IPS-15b (cell line): ENCODE results near the gene FCRL5.

Experiments
- H3K27me3 ChIP-seq: one replicate; pipeline ENCODE4 v1.6.1; 2013; ENCODE audit warnings: low read length; ENCODE audit not compliant: control insufficient read depth, insufficient read depth
- H3K36me3 ChIP-seq: one replicate; pipeline ENCODE4 v1.6.1; 2013; ENCODE audit warnings: low read length; ENCODE audit not compliant: control insufficient read depth, insufficient read depth
- H3K4me1 ChIP-seq: one replicate; pipeline ENCODE4 v1.6.1; 2013; ENCODE audit warnings: mild to moderate bottlenecking, low read length; ENCODE audit not compliant: control insufficient read depth, insufficient read depth
- H3K4me3 ChIP-seq: one replicate; pipeline ENCODE4 v1.5.1; 2013; ENCODE audit warnings: low read depth, low read length
- H3K9ac ChIP-seq: one replicate; pipeline ENCODE4 v1.6.1; 2013; ENCODE audit warnings: low read depth, mild to moderate bottlenecking, low read length
- H3K9me3 ChIP-seq: one replicate; pipeline ENCODE4 v1.6.1; 2013; ENCODE audit warnings: mild to moderate bottlenecking, low read length; ENCODE audit not compliant: control insufficient read depth, insufficient read depth

FCRL5 gene

DNA sequence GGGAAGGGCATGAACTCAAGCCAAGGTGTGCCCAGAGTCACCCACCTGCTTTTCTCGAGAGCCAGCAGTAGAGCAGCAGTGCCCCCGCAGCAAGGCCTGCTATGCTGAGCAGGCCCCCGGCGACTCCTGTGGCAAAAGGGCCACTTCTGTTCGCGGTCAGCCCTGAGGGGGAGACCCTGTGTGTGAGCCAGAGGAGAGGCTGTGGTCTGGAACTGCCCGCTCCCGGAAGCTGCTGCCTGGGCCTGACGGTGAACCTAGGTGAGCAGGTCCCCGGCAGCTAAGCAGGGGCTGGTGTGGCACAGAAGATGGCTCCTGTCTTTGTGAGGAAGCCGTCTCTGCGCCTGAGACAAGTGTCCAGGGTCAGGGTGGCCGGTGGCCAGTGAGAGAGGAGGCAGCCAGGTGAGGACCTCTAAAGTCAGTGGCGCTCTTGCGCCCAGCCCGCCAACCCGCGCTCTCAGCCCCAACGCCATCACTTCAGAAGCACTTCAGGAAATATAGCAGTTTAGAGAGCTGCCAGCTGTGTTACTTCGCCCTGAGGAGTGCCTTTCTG, 31.9 kb downstream of the FCRL5 start:
- Histone ChIP-seq H3K36me3 (no peaks in the 10 kb centered on the region), H3K27me3 (no peaks in the 10 kb centered on the region), H3K9ac (no peak overlapping the region), H3K4me3 (no peak overlapping the region), H3K9me3 (no peaks in the 10 kb centered on the region), H3K4me1 (no peaks in the 10 kb centered on the region)

DNA sequence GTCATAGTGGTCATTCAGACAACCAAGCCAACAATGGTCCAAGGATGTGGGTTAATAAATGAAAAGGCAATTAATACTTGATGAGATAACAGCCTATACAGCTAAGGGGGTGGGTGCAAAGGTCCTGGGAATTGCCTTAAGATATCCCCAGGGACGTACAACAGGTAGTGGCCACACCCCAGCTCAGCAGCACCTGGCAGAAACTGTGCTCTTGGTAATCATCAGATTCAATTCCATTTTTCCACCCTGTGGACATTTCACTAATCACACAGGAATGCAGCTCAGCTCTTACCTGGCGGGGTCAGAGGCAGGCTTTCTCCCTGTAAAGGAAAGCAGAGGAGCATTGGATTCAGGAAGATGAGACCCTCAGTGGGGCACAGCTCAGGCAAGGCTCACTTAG, 32.9 kb downstream of the FCRL5 start:
- Histone ChIP-seq H3K36me3 (no peaks in the 10 kb centered on the region), H3K9me3 (no peaks in the 10 kb centered on the region), H3K27me3 (no peaks in the 10 kb centered on the region), H3K4me1 (no peaks in the 10 kb centered on the region), H3K9ac (no peak overlapping the region), H3K4me3 (no peak overlapping the region)

DNA sequence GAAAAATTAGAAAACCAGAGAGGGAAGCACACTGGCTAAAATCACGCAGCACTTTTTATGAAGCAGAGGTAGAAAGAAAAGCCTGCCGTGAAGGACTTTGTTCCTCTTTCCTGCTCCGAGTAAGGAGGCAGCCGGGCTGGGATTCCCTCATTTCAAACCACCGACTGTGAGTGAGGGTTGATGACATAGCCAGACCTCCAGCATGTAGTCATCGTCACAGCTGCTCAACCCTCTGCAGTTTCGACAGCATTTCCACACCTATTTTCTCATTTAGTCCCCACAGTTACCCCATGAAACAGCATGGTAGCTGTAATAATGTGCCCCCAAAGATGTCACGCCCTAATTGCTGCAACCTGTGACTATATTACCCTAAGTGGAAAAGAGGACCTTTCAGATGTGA, 35.3 kb downstream of the FCRL5 start:
- H3K36me3 ChIP-seq: no peaks in the 10 kb centered on the region
- no peak overlapping the region for H3K4me3 ChIP-seq
- no peaks in the 10 kb centered on the region for H3K9me3 ChIP-seq
- no peak overlapping the region for H3K9ac ChIP-seq
- H3K4me1 ChIP-seq: no peaks in the 10 kb centered on the region
- no peaks in the 10 kb centered on the region for H3K27me3 ChIP-seq

DNA sequence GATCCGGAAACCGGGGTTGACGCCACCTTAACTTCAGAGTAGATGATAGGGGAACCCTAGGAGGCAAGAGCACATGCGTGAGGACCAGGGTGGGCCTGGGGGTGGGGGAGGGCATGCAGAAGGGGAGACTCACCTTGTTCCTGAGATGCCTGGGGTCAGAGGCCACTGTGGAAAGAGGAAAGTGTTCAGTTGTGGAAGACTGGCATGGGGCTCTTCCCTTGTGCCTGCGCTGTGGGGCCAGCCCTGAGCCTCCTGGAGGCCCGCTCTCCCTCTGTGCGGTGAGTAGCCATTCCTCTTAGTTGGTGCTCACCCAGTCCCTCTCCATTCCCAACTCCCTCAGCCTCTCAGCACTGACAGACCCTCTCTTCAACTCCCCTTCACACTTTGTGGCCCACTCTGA, 36.6 kb downstream of the FCRL5 start:
- no peak overlapping the region for H3K9ac ChIP-seq
- no peaks in the 10 kb centered on the region for H3K27me3 ChIP-seq
- no peak overlapping the region for H3K4me3 ChIP-seq
- no peaks in the 10 kb centered on the region for H3K9me3 ChIP-seq
- H3K36me3 ChIP-seq: no peaks in the 10 kb centered on the region
- no peaks in the 10 kb centered on the region for H3K4me1 ChIP-seq

DNA sequence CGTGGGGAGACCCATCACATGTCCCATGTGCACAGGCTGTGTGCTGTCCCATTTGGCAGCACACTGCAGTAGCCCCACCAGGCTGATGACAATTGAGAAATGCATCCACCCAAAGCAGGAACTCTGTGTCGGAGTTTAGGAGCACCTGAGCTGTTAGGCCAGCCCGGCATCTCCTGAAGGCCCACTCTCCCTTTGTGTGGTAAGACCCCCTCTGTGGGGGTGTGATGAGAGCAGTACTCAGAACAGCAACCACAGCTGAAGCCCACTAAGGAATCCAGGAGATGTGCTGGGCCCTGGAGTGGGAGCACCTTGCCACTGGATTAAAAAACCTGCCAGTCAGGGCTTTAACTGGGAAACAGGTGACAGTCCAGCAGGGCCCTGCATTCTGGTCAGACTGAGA, 37.2 kb downstream of the FCRL5 start:
- Histone ChIP-seq H3K4me1 (no peaks in the 10 kb centered on the region), H3K36me3 (no peaks in the 10 kb centered on the region), H3K4me3 (no peak overlapping the region), H3K9me3 (no peaks in the 10 kb centered on the region), H3K9ac (no peak overlapping the region), H3K27me3 (no peaks in the 10 kb centered on the region)

DNA sequence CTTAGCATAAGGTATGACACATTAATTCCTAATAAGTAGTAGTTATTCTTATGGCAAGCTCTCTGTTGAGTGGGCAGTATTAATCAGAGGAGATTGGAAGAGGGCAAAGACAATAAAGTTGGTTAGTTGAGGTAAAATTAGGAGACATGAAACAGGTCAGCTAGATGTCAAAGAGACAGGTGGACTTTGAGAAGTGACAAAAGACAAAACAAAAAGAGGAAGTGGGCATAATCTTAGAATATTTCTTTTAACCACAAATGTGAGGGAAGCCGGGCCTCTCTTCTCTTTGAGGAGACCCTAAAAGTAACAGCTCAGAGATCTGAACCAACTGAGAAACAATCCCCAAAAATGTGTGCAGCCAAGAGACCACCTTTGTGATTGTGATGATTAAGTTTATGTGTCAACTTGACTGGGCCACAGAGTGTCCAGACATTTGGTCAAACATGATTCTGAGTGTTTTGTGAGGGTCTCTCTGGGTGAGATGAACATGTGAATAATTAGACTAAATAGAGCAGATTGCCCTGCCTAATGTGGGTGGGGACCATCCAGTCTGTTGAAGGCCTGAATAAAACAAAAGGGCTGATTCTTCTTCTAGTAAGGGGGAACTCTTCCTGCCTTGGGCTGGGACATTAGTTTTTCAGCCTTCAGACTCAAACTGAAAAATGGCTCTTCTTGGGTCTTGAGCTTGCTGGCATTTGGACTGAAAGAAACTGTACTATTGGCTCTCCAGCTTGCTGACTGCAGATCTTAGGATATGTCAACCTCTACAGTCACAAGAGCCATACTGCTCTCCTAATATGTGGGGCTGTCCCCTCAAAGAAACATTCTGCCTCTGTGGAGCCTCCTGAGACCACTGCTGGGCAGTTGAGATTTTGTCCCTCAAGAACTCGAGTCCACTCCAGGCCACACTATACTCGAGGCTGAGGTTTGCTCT, 40.0 kb downstream of the FCRL5 start:
- H3K27me3 ChIP-seq: no peaks in the 10 kb centered on the region
- no peak overlapping the region for H3K4me3 ChIP-seq
- no peaks in the 10 kb centered on the region for H3K9me3 ChIP-seq
- no peaks in the 10 kb centered on the region for H3K4me1 ChIP-seq
- H3K36me3 ChIP-seq: no peaks in the 10 kb centered on the region
- no peak overlapping the region for H3K9ac ChIP-seq

DNA sequence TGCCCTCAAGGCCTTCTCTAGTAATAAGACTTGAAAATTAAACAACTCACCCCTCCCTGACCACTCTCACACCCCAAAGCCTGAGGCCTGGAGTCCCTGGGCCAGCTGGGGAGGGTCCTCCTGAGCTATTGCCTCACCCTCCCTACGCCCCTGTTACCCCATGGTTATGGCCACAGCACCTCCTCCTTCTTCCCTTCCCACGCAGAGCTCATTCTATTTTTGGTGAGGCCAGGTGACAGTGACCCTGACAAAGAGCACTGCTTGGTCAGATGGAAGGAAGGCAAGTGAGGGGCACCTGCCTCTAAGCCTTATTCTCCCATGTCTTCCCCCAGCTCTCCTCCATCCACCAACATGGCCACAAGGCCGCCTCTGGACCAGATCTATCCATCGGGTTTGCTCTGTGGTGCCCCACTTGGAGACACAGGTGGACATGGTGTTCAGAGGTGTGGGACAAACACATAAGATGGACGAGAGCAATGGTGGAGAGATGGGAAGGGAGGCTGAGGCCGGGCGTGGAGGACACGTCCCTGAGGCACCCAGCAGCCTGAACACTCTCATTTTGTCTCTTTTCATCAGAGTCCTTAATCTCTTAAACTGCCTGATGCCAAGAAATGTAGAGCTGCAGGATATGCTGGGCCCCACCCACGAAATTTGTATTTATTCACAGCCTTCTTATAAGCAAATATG, 42.6 kb downstream of the FCRL5 start:
- Histone ChIP-seq H3K36me3 (no peaks in the 10 kb centered on the region), H3K9ac (no peak overlapping the region), H3K4me1 (no peaks in the 10 kb centered on the region), H3K9me3 (no peaks in the 10 kb centered on the region), H3K27me3 (no peaks in the 10 kb centered on the region), H3K4me3 (no peak overlapping the region)

DNA sequence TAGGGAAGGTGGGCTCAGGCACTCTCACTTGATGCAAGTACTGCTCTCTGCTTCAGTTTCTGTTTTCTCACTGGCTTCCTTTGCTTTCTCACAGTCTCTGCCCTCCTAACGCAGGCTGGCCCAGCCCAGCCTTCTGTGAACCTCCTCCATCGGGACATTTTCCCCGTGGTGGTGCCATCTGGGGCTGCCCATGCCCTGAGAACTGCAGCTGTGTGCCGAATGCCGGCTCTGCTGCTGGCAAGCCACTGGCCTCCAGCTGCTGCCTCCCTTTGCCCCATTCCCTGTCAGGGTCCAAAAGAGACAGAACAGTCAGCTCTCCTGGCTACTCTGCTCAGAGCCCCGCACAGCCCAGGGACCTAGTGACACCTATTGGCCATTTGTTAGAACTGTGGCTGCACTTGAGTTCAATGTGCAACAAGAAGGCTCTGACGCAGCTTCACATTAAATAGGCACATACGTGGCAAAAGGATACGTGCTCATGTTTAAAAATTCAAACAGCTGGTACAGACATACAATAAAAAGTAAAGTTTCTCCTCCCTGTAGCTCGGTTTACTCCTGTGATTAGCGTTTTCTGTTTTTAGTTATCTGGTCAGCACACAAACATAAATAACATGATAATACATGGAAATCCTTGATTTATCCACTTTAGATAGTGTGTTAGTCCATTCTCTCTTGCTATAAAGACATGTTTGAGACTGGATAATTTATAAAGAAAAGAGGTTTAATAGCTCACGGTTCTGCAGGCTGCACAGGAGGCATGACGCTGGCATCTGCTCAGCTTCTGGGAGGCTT, 46.6 kb downstream of the FCRL5 start:
- Histone ChIP-seq H3K9me3 (no peaks in the 10 kb centered on the region), H3K4me1 (no peaks in the 10 kb centered on the region), H3K36me3 (no peaks in the 10 kb centered on the region), H3K4me3 (no peak overlapping the region), H3K9ac (no peak overlapping the region), H3K27me3 (no peaks in the 10 kb centered on the region)

DNA sequence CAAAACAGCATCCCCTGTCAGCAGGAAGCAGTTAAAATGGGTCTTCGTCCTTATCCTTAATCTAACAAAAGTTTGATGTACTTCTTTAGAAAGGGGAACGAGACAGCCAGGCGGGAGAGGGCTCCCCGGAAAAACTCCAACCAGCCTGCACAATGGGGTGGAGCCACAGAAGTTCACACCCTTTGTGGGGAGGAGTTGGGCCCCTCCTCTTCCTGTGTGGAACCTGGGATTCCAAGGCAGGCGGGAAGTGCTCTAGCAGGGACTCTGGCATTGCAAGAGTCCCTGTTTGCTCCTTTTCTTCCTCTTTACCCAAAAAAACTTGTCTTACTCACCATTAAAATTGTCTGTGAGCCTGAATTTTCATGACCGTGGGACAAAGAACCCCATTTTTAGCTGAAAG, 47.7 kb downstream of the FCRL5 start:
- Histone ChIP-seq H3K9me3 (no peaks in the 10 kb centered on the region), H3K27me3 (no peaks in the 10 kb centered on the region), H3K4me1 (no peaks in the 10 kb centered on the region), H3K9ac (no peak overlapping the region), H3K4me3 (no peak overlapping the region), H3K36me3 (no peaks in the 10 kb centered on the region)

DNA sequence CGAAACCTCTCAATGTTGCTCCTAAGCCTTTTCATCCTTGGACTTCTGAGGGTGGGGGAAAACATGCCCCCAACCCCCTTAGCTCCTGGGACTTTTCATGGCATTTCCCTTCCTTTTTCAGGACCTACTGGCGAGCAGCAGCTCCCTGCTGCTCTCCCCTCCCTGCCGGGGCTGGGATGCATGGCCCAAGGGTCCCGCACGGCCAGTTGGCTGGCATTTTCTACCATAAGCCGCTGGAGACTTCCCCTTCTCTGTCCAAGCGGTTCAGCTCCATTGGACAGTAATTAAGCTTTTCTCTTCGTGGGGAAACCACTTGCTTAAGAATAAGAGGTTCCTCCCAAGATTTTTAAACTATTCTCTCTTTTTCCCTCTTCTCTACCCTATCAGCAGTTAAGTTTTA, 52.8 kb downstream of the FCRL5 start:
- no peaks in the 10 kb centered on the region for H3K9me3 ChIP-seq
- no peak overlapping the region for H3K9ac ChIP-seq
- no peaks in the 10 kb centered on the region for H3K4me1 ChIP-seq
- no peaks in the 10 kb centered on the region for H3K36me3 ChIP-seq
- no peaks in the 10 kb centered on the region for H3K27me3 ChIP-seq
- H3K4me3 ChIP-seq: no peak overlapping the region

DNA sequence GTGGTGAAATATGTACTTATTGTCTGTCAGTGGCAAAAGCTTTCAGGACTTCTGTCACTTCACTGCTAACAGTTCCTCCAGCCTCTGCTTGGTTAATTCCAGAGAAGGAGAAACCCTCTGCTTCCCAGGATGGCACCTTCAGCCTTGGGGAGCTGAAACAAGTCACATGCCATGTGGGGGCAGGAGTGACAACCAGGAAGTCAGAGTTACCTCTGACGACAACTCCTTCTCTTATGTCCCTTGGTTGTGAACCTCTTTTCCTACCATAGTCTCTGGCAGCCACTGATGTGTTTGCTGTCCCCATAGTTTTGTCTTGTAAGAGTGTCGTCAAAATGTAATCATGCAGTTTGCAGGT, 53.6 kb downstream of the FCRL5 start:
- Histone ChIP-seq H3K9ac (no peak overlapping the region), H3K9me3 (no peaks in the 10 kb centered on the region), H3K4me3 (no peak overlapping the region), H3K36me3 (no peaks in the 10 kb centered on the region), H3K4me1 (no peaks in the 10 kb centered on the region), H3K27me3 (no peaks in the 10 kb centered on the region)
